GM18870 (cell line): Measurements from ENCODE around the gene CHTF18.
"Not testable (repeated sequence)": the region's sequence is repeated elsewhere in the genome, so short reads cannot be mapped to it uniquely, and the experiment has no call there.

Experiments
- ATAC-seq: cut with Tn5 transposase; IDR thresholded peaks from one replicate; pipeline ENCODE4 v1.9.1; 2021; ENCODE audit warnings: moderate library complexity; ENCODE audit not compliant: unreplicated experiment

The CHTF18 gene

GRCh38 chr16:774086-775001, 14.1 kb upstream of the CHTF18 start:
- no peak for ATAC-seq

- no peak for ATAC-seq
Measured at GRCh38 chr16:775236-775796, 13.1 kb upstream of the CHTF18 start.

GRCh38 chr16:776298-776697, 12.1 kb upstream of the CHTF18 start:
- ATAC-seq = not testable (repeated sequence)

GRCh38 chr16:776824-777223, 11.6 kb upstream of the CHTF18 start:
- ATAC-seq = no peak

- ATAC-seq = no peak
Measured at GRCh38 chr16:777826-778225, 10.6 kb upstream of the CHTF18 start.

GRCh38 chr16:778447-778846, 10.0 kb upstream of the CHTF18 start:
- ATAC-seq = no peak

- ATAC-seq = no peak
Measured at GRCh38 chr16:778909-779527, 9.4 kb upstream of the CHTF18 start.

- ATAC-seq = no peak
Measured at GRCh38 chr16:779561-779960, 8.9 kb upstream of the CHTF18 start.

GRCh38 chr16:780296-780695, 8.1 kb upstream of the CHTF18 start:
- ATAC-seq = no peak

GRCh38 chr16:781346-782010, 6.9 kb upstream of the CHTF18 start:
- ATAC-seq = no peak

GRCh38 chr16:782258-782657, 6.2 kb upstream of the CHTF18 start:
- no peak for ATAC-seq

- no peak for ATAC-seq
Measured at GRCh38 chr16:782766-783403, 5.5 kb upstream of the CHTF18 start.

- no peak for ATAC-seq
Measured at GRCh38 chr16:783404-784161, 4.8 kb upstream of the CHTF18 start.

- no peak for ATAC-seq
Measured at GRCh38 chr16:784431-784830, 4.0 kb upstream of the CHTF18 start.

GRCh38 chr16:785563-786535, 2.6 kb upstream of the CHTF18 start:
- ATAC-seq = no peak

- no peak for ATAC-seq
Measured at GRCh38 chr16:787321-787966, 976 bp upstream of the CHTF18 start.

- ATAC-seq = no peak
Measured at GRCh38 chr16:787978-788398, 432 bp upstream of the CHTF18 start, which contains the start of gene RPUSD1. Gene RPUSD1 (minus strand): TSS chr16:788381. CDS start chr16:787737, 644 bp downstream.

- ATAC-seq = no peak
Measured at GRCh38 chr16:789191-789850, 901 bp downstream of the CHTF18 start.
